AG04450 (cell line): ENCODE measurements around the gene FGF1. TPM values are rescaled to one million over a fixed set of nuclear protein-coding genes. Genes with fewer than 3 reads are reported as not detected.

ENCODE experiments used
- CTCF ChIA-PET: fragments of 300-600, 350-600 bp; formaldehyde crosslinking; extraction: SDS; loops from one replicate; lab custom pipeline; 2022; ENCODE audit warnings: antibody characterized with exemption, inconsistent platforms; lab: Charles Lee
- POLR2A ChIA-PET: fragments of 350-600 bp; formaldehyde crosslinking; extraction: SDS; loops from one replicate; lab custom pipeline; 2021; ENCODE audit warnings: antibody characterized with exemption, inconsistent platforms; lab: Yijun Ruan, JAX
- DNase-seq: peaks from one replicate; pipeline ENCODE4 v3.0.0-alpha.2; 2011; ENCODE audit warnings: low read depth, low spot score
- H3K27ac ChIP-seq: one replicate; pipeline ENCODE4 v1.5.1; 2012; ENCODE audit warnings: low read depth, low read length, control low read depth
- H3K27me3 ChIP-seq: one replicate; pipeline ENCODE4 v1.6.0; 2012; ENCODE audit warnings: low read length; ENCODE audit not compliant: control insufficient read depth, insufficient read depth
- H3K4me3 ChIP-seq: 2 replicates; pipeline ENCODE4 v1.5.1; 2011; ENCODE audit warnings: mild to moderate bottlenecking, low read depth, low read length, control low read depth
- H3K9me3 ChIP-seq: 2 replicates; pipeline ENCODE4 v1.5.1; 2012; ENCODE audit warnings: low read length; ENCODE audit not compliant: control insufficient read depth, insufficient read depth
- polyA plus RNA-seq: library from polyadenylated mRNA; depleted of rRNA; stranded (reverse); fragments of >200 nt; gene quantifications from 2 replicates; pipeline ENCODE4 v1.2.3, GENCODE V29; 2011
- TF ChIP-seq, protein P1 (sequence below): IDR thresholded peaks from 2 replicates; pipeline ENCODE4 v1.5.1; 2011; ENCODE audit warnings: low read depth, low read length, control low read depth, inconsistent platforms

The FGF1 gene
- polyA plus RNA-seq, 1 experiment, result 5.9 TPM

DNA sequence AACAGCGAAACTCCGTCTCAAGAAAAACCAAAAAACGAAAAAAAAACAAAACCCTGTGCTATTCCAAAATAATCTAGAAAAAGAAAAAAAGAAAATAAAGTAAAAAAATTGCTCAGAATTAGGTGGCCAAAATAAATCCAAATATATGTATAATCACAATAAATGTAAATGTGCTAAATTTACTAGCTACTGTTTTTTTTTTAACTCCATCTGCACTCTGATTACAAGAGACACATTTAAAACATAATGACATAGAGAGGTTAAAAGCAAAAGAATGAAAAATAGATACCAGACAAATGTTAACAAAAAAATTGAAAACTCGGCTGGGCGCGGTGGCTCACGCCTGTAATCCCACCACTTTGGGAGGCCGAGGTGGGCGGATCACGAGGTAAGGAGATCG lies 66.1 kb downstream of the FGF1 start:
- ChIA-PET CTCF (interaction anchor here (0.6 to 1.6 kb wide), 3 partner anchors 33 to 94 kb away, joined by 3 to 8 read pairs (median 4); no protein-coding TSS in a partner anchor), POLR2A (no interaction called here)
- no peak for DNase-seq
- Histone ChIP-seq H3K9me3 (no peaks in the 10 kb centered on the region), H3K27me3 (no peaks in the 10 kb centered on the region), H3K4me3 (no peak overlapping the region), H3K27ac (no peak overlapping the region)
- TF ChIP-seq, protein P1, sequence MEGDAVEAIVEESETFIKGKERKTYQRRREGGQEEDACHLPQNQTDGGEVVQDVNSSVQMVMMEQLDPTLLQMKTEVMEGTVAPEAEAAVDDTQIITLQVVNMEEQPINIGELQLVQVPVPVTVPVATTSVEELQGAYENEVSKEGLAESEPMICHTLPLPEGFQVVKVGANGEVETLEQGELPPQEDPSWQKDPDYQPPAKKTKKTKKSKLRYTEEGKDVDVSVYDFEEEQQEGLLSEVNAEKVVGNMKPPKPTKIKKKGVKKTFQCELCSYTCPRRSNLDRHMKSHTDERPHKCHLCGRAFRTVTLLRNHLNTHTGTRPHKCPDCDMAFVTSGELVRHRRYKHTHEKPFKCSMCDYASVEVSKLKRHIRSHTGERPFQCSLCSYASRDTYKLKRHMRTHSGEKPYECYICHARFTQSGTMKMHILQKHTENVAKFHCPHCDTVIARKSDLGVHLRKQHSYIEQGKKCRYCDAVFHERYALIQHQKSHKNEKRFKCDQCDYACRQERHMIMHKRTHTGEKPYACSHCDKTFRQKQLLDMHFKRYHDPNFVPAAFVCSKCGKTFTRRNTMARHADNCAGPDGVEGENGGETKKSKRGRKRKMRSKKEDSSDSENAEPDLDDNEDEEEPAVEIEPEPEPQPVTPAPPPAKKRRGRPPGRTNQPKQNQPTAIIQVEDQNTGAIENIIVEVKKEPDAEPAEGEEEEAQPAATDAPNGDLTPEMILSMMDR, result no peak

DNA sequence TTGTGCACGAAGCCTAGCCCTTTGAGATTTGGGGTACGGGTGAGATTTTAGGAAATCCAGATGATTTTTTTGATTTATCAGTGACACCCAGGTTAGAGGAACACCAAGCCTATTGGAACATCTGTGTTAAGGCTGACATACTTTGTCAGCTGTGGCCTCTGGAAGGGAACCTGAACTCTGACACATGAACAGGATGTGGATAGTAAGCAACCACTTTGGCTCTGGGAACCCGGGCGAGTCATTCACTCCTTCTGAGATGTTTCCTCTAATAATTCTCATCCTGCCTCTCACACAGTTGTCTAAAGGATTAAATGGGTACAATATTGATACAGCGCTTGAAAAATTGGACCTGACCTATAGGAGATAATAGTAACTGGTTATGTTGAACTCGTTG lies 67.8 kb downstream of the FGF1 start:
- CTCF ChIA-PET, result interaction anchor here (0.7 to 1.9 kb wide), 3 partner anchors 9 to 95 kb away, joined by 5 to 12 read pairs (median 9); no protein-coding TSS in a partner anchor
- Histone ChIP-seq H3K27ac (no peak overlapping the region), H3K27me3 (no peaks in the 10 kb centered on the region), H3K9me3 (no peaks in the 10 kb centered on the region), H3K4me3 (no peak overlapping the region)
- TF ChIP-seq, protein P1, result no peak
- POLR2A ChIA-PET, result no interaction called here
- peak; percentile 43 for DNase-seq

- ChIA-PET POLR2A (no interaction called here), CTCF (interaction anchor here (1.4 to 1.9 kb wide), 2 partner anchors 38 to 96 kb away, joined by 9 to 12 read pairs; no protein-coding TSS in a partner anchor)
- no peaks in the 10 kb centered on the region for H3K27me3 ChIP-seq
- no peak overlapping the region for H3K27ac ChIP-seq
- no peak overlapping the region for H3K4me3 ChIP-seq
- no peak for DNase-seq
- H3K9me3 ChIP-seq, result no peaks in the 10 kb centered on the region
- TF ChIP-seq, protein P1, result no peak
Observed at GRCh38 chr5:142617416-142618129, 68.3 kb downstream of the FGF1 start.

DNA sequence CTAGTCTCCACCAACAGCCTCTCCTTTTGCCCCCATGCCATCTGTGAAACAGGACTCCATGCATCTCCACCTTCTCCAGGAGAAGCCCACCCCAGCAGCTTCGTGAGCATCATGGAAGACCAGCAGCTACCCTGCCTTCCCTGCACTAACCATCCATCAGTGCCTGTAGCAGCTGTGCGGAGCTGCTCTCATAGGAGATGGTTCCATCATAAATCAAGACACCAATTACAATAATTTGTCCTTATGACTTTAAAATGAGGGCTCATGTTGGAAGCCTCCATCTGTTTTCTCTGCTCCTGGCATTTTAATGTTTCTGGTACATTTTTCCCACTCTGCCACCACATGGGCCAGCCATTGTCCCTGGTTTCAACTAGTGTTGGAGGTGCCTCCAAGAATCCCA lies 69.9 kb downstream of the FGF1 start:
- H3K27me3 ChIP-seq, result no peaks in the 10 kb centered on the region
- DNase-seq, result no peak
- ChIA-PET CTCF (interaction anchor here (1.9 to 2.3 kb wide), 2 partner anchors 83 to 97 kb away, joined by 11 to 13 read pairs; no protein-coding TSS in a partner anchor), POLR2A (interaction anchor here (0.6 kb wide), 1 partner anchor 293 kb away, joined by 3 read pairs; no protein-coding TSS in a partner anchor)
- H3K27ac ChIP-seq, result no peak overlapping the region
- H3K4me3 ChIP-seq, result no peak overlapping the region
- TF ChIP-seq, protein P1, result no peak
- H3K9me3 ChIP-seq, result no peaks in the 10 kb centered on the region

- H3K27me3 ChIP-seq, result no peaks in the 10 kb centered on the region
- CTCF ChIA-PET, result interaction anchor here (1.2 to 2.3 kb wide), 3 partner anchors 42 to 99 kb away, joined by 5 to 13 read pairs (median 11); no protein-coding TSS in a partner anchor
- no peaks in the 10 kb centered on the region for H3K9me3 ChIP-seq
- DNase-seq, result no peak
- TF ChIP-seq, protein P1, result no peak
- POLR2A ChIA-PET, result no interaction called here
- no peak overlapping the region for H3K4me3 ChIP-seq
- no peak overlapping the region for H3K27ac ChIP-seq
Observed at GRCh38 chr5:142614054-142614453, 71.8 kb downstream of the FGF1 start.
